Left renal cortex interstitium (tissue), 4 donors: ENCODE measurements around the gene SETD1B. TPM values are rescaled to one million over a fixed set of nuclear protein-coding genes. Genes with fewer than 3 reads are reported as not detected.

Experiments used
- DNase-seq, 4 donors: peaks; one replicate each; pipeline ENCODE4 v3.0.0-alpha.2; 2013; ENCODE audit warnings: low read depth in 4 of 4, low spot score in 2 of 4, missing footprints in 1 of 4
- polyA plus RNA-seq, 4 donors: library from polyadenylated mRNA; unstranded; fragments of 120-200 nt; gene quantifications; one replicate each; pipeline ENCODE4 v1.2.1, GENCODE V29; 2013; ENCODE audit not compliant: insufficient read length in 4 of 4

SETD1B gene
- polyA plus RNA-seq, 4 donors: 10.6 to 22.2 (median 15.7) TPM

GRCh38 chr12:121806546-121807423 lies 3.0 kb downstream of the SETD1B start:
- DNase-seq: no peak

- DNase-seq: no peak
Measured at GRCh38 chr12:121807642-121808347, 4.0 kb downstream of the SETD1B start.

GRCh38 chr12:121808623-121809022 lies 4.8 kb downstream of the SETD1B start:
- no peak for DNase-seq

- no peak for DNase-seq
Measured at GRCh38 chr12:121809712-121810116, 5.9 kb downstream of the SETD1B start.

- DNase-seq: no peak
Measured at GRCh38 chr12:121810234-121810817, 6.5 kb downstream of the SETD1B start.

- DNase-seq: no peak
Measured at GRCh38 chr12:121810833-121811433, 7.1 kb downstream of the SETD1B start.

- DNase-seq: no peak
Measured at GRCh38 chr12:121811434-121812319, 7.9 kb downstream of the SETD1B start.

- DNase-seq: no peak
Measured at GRCh38 chr12:121812320-121812871, 8.6 kb downstream of the SETD1B start.

GRCh38 chr12:121812921-121813896 lies 9.4 kb downstream of the SETD1B start:
- no peak for DNase-seq

- DNase-seq: no peak
Measured at GRCh38 chr12:121813951-121814350, 10.1 kb downstream of the SETD1B start.

- no peak for DNase-seq
Measured at GRCh38 chr12:121814429-121815119, 10.8 kb downstream of the SETD1B start.

GRCh38 chr12:121815263-121815662 lies 11.5 kb downstream of the SETD1B start:
- no peak for DNase-seq

- no peak for DNase-seq
Measured at GRCh38 chr12:121816925-121817647, 13.3 kb downstream of the SETD1B start.

- no peak for DNase-seq
Measured at GRCh38 chr12:121817648-121818043, 13.8 kb downstream of the SETD1B start.

GRCh38 chr12:121819212-121819949 lies 15.6 kb downstream of the SETD1B start:
- no peak for DNase-seq

GRCh38 chr12:121820056-121820455 lies 16.2 kb downstream of the SETD1B start:
- DNase-seq: no peak
